ENCODE results near the gene CCDC85C.

The CCDC85C gene

DNA sequence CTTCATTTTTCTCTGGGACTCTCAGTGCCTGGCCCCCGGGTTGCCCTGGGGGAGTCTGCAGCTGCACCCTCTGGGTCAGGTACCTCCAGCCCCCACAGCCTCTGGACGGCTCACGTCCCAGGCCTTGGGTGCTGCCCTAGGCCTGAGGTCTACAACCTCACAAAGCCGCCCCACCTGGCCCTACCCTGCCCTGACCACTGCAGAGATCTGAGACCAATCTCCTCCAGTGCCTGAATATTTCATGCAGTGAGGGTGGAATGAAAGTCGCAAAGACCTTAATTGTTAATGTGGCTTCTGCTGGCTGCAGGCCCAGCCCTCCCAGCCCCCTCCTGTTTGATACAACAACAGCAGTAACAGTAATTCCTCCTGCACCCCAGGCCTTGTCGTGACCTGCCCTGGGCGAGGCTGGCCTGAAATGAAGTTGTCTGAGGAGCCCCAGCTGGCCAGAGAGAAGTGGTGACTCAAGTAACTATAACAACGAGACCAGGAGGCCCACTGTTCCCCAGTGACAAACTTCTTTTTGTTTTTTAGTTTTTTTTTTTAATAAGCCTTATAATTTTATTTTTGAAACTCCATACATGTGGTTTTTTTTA lies 8.8 kb upstream of the CCDC85C start:
- TF ChIP-seq, protein P1, sequence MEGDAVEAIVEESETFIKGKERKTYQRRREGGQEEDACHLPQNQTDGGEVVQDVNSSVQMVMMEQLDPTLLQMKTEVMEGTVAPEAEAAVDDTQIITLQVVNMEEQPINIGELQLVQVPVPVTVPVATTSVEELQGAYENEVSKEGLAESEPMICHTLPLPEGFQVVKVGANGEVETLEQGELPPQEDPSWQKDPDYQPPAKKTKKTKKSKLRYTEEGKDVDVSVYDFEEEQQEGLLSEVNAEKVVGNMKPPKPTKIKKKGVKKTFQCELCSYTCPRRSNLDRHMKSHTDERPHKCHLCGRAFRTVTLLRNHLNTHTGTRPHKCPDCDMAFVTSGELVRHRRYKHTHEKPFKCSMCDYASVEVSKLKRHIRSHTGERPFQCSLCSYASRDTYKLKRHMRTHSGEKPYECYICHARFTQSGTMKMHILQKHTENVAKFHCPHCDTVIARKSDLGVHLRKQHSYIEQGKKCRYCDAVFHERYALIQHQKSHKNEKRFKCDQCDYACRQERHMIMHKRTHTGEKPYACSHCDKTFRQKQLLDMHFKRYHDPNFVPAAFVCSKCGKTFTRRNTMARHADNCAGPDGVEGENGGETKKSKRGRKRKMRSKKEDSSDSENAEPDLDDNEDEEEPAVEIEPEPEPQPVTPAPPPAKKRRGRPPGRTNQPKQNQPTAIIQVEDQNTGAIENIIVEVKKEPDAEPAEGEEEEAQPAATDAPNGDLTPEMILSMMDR (IDR thresholded peaks at IDR 0.05; ENCODE audit: control insufficient read depth, insufficient read depth, low read depth, low read length, missing control alignments), result no peak

DNA sequence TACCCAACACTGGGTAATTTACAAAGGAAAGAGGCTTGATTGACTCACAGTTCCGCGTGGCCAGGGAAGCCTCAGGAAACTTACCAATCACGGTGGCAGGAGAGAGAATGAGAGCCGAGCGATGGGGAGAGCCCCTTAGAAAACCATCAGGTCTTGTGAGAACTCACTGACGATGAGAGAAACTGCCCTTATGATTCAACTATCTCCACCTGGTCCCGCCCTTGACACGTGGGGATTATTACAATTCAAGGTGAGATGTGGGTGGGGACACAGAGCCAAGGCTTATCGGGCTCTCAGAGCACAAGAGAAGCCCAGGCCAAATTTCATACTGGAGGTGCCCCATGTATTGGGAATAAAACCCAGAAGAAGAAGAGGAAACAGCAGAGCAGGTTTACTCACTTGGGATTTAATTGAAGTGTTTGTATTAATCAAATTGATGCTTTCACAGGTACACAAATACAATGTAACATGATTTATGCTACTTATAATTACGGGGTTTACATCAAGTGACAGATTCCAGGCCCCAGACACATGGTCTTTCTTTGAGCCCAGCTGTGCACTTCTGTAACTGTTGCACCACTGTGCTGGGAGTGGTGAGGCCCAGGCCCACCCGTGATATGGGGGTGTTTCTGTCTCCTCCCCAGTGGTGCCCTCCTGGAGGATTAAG lies 8.2 kb upstream of the CCDC85C start:
- H3K4me3 ChIP-seq (ENCODE audit: control insufficient read depth, low read depth, low read length), result no peak overlapping the region
- no peak for DNase-seq (ENCODE audit: low read depth)
- TF ChIP-seq, protein P1 (IDR thresholded peaks at IDR 0.05; ENCODE audit: control insufficient read depth, insufficient read depth, low read depth, low read length, missing control alignments), result no peak

More for the DNA sequence above, 8.8 kb upstream of the CCDC85C start:
- no peak overlapping the region for H3K4me3 ChIP-seq (ENCODE audit: control insufficient read depth, low read depth, low read length)
- no peak for DNase-seq (ENCODE audit: low read depth)

DNA sequence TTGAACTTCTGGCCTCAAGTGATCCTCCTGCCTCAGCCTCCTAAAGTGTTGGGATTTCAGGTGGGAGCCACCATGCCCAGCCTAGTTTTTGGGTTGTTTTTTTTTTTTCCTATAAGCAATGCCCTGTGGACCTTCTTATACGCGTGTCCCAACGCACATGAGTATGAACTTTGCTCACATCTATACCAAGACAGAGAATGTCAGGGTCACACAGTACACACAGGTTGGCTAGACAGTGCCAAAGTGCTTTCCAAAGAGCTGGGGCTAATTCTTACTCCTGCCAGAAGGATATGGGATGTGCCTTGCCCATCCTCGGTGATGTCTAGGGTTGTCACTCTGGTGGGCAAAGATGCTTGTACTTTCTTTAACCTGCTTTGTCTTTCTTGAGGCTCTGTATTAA lies 7.6 kb upstream of the CCDC85C start:
- TF ChIP-seq, protein P1 (IDR thresholded peaks at IDR 0.05; ENCODE audit: control insufficient read depth, insufficient read depth, low read depth, low read length, missing control alignments), result no peak
- no peak for DNase-seq (ENCODE audit: low read depth)
- H3K4me3 ChIP-seq (ENCODE audit: control insufficient read depth, low read depth, low read length), result no peak overlapping the region

DNA sequence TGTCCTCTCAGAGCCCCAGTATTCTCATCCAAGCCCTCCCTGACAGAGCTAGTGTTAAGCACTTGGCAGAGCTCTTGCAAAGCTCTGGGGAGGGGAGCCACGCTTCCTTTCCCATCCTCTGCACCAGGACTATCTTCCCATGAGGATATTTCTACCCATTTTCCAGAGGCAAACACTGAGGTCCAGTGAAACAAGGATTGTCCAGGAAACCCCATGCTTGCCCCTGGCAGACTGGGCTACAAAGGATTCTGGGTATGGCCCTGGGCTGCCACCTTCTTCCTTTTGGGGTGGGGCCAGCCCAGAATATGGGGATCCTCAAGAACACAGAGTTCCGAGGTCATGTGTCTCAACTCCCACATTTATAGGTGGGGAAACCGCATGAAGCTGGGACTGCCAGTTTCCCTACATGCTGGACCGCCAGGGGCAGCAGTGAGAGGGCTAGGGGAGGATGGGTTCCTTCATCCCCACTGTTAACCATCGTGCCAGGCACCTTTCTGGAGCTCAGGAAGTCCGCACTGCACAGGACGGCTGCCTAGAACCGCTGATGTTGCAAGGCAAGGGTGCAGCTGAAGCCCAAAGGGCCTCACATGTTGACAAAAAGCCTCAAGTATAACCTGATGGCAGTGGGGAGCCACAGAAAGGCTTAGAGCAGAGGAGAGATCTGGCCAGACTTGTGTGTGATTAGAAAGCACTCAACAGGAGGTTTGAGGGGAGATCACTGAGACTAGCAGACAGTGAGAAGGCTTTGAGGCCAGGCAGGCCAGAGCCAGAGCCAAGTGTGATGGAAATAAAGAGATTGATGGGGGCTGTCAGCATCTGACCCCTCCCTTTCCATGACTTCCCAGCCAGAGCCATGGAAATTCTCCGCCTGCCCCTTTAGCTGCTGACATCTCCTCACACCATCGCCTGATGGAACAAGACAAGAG lies 5.5 kb upstream of the CCDC85C start:
- DNase-seq (ENCODE audit: low read depth), result no peak
- TF ChIP-seq, protein P1 (IDR thresholded peaks at IDR 0.05; ENCODE audit: control insufficient read depth, insufficient read depth, low read depth, low read length, missing control alignments), result no peak
- H3K4me3 ChIP-seq (ENCODE audit: control insufficient read depth, low read depth, low read length), result no peak overlapping the region

DNA sequence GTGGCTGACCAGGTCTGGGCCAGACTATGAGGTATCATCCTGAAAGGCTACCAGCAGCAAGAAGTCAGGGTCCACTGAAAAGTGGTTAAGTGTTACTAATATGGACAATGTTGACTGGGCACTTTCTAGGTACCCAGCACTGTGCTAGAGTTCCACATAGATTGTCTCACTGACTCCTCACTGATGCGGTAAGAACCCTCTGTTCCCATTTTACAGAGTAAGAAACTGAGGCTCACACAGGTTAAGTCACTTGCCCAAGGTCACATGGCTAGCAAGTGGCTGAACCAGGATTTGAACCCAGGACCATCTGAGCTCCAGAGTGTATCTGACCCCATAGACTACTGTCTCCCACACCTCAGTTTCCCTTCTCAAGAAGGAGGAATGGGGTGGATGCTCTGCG lies 4.6 kb upstream of the CCDC85C start:
- H3K4me3 ChIP-seq (ENCODE audit: control insufficient read depth, low read depth, low read length), result no peak overlapping the region
- TF ChIP-seq, protein P1 (IDR thresholded peaks at IDR 0.05; ENCODE audit: control insufficient read depth, insufficient read depth, low read depth, low read length, missing control alignments), result no peak
- DNase-seq (ENCODE audit: low read depth), result no peak

DNA sequence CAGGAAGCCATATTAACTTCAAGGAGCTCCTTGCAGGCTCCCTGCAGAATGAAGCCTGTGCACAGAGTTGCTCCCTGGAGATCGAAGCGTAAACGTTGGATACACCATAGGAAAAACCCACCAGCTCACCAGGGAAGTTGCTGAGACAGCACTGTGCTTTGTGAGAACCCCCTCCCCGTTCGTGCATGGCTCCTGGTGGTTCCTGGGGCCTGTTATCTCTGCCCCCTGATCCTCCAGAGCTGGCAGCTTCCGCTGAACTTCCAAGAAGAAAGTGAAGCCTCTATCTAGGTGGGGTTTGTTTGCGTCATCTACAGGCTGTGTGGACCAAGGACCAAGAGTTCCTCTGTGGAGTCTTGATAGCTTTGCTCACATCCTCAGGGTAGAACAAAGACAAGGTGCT lies 2.4 kb upstream of the CCDC85C start:
- DNase-seq (ENCODE audit: low read depth), result no peak
- TF ChIP-seq, protein P1 (IDR thresholded peaks at IDR 0.05; ENCODE audit: control insufficient read depth, insufficient read depth, low read depth, low read length, missing control alignments), result no peak
- no peak overlapping the region for H3K4me3 ChIP-seq (ENCODE audit: control insufficient read depth, low read depth, low read length)
